GM13977 (cell line): ENCODE data around the gene SP9.
A peak's percentile ranks its signal among the peaks of the same experiment; 100 is the strongest.
"Not testable (repeated sequence)": the region's sequence is repeated elsewhere in the genome, so short reads cannot be mapped to it uniquely, and the experiment has no call there.

Experiments
- DNase-seq: peaks from one replicate; pipeline ENCODE4 v3.0.0; 2012; ENCODE audit warnings: low spot score
- in situ Hi-C: fragments of 300-500 bp; cut with MboI; formaldehyde crosslinking; loops from one replicate; pipeline ENCODE4 v1.12.0; 2022; ENCODE audit warnings: low sequenced_read_pairs, low pct_unique_long_range_greater_than_20kb, mixed read lengths, inconsistent platforms; ENCODE audit not compliant: unreplicated experiment
- TF ChIP-seq, protein P1 (sequence below): IDR thresholded peaks from 2 replicates; pipeline ENCODE4 v1.5.1; 2012; ENCODE audit warnings: mild to moderate bottlenecking, control low read depth; ENCODE audit not compliant: insufficient read depth; ENCODE audit errors: extremely low read depth, missing control alignments

Gene SP9

DNA sequence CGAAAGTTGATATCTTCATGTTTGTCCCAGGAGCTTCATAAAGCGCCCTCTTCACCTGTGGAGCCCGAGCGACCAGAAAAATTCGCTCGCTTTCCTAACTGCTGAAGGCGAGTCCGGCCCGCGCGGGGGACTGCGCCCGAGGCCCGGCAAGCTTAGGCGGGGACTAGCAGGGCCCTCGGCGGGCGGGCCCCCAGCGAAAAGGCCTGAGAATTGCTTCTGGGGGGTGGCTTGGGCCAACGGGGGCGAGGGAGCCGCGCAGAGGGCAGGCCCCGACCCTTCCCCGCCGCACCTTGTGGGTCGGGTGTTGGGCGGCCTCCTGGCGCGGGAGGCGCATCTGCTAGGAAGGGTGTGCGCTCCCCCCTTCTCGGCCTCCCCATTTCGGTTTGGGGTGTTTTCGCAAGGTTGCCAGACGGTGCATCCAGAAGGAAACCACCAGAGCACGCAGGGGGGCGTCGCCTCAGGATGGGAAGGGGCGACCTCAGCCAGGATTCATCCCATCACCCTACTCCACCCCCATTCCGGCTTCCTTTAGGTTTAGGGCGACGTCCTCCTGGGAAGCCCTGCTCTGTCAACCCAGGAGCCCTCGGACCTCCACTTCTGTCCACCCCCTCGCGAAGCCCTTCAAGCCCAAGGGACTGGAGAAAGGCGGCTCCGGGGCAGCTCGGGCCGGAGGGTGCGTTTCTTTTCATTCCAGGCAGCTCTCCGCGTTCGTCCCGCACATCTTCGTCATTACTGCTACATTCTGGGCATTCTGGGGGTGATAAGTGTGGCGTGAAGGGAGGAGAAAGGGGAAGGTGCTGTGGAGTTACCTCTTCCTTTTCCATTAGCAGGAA is 9.1 kb downstream of the SP9 start:
- DNase-seq: peak; percentile 26
- TF ChIP-seq, protein P1, sequence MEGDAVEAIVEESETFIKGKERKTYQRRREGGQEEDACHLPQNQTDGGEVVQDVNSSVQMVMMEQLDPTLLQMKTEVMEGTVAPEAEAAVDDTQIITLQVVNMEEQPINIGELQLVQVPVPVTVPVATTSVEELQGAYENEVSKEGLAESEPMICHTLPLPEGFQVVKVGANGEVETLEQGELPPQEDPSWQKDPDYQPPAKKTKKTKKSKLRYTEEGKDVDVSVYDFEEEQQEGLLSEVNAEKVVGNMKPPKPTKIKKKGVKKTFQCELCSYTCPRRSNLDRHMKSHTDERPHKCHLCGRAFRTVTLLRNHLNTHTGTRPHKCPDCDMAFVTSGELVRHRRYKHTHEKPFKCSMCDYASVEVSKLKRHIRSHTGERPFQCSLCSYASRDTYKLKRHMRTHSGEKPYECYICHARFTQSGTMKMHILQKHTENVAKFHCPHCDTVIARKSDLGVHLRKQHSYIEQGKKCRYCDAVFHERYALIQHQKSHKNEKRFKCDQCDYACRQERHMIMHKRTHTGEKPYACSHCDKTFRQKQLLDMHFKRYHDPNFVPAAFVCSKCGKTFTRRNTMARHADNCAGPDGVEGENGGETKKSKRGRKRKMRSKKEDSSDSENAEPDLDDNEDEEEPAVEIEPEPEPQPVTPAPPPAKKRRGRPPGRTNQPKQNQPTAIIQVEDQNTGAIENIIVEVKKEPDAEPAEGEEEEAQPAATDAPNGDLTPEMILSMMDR: no peak
- in situ Hi-C loops: loop anchor here (10.0 to 25.0 kb wide), 2 partner anchors 939 to 1743 kb away; partner anchors contain the start of genes EVX2, HOXD12 and HOXD13

DNA sequence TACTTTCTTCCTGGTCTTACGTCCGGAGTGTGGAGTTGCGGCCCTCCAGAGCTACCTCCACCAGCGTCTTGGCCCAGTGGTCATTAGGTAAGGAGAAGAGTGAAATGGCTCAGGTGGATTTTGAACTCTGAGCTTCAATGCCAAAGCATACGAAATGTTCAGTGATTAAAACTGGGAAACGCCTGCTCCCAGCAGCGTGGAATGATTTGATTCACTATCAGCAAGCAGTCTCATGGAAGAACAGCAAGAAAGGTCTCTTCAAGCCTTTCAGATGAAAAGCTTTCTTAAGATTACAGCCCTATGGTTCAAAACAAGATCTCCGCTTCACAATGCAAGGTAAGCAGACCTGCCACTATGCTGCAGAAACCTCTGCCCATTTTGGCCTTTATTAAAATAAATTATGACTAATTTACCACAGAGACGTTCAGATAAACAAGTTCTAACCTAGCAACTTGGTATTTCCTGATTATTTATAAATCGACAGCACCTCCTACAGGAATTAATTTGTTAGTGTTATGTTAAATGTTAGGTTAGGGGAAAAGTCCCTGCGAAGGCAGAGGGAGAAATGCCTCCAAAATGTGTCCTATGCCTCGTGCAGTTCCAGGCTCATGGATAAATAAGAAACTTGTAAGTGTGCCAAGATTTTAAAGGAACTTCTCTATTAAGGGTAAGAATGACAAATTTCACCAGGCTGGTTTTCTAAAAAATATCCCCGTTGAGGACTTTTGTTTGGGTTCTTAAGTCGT is 10.1 kb downstream of the SP9 start:
- TF ChIP-seq, protein P1: peak; percentile 32
- in situ Hi-C loops: loop anchor here (10.0 to 25.0 kb wide), 2 partner anchors 940 to 1742 kb away; partner anchors contain the start of genes EVX2, HOXD12 and HOXD13
- peak; percentile 40 for DNase-seq

DNA sequence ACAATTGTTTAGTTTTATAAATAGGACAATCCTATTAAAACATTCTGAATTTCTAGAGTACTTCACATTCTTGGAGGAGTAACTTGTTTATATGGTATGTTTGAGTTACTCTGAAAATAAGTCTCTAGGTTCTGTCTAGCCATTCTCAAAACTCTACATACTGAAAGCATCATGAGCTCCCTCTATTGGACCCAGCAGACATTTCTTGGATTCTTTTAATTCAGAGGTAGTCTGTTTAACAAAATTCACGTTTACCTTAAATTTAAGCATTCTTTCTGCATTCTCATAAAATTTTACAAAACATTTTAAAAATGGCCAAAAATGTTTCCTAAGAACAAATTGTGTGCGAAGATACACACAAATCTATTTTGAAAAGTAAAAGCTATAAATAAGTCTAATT is 15.3 kb downstream of the SP9 start:
- in situ Hi-C loops: no loop called here
- peak; percentile 35 for DNase-seq
- TF ChIP-seq, protein P1: peak; percentile 18

DNA sequence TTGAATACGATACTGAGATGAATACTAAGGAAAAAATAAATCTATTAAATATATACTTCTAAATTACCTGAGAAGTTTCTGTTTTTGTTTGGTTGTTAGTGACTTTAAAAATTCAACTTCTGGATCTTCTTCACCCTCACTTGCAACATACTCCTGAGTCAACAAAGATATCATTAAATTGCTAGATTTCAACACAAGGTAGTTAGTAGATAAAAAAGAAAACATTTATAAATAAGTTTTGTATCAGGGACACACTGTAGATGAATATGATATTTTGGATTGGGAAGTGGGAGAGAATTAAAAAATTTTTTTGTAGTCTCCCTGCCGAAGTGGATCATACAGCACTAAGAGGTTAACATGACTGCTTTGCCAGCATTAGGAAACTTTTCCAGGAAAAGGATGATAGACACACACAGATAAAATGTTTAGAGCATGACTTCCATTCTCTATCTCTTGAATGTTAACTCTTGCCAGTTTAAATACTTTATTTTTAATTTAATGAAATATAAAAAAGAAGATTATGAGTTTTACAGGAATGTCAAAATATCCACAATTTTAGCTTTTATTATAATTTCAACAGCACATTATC is 15.9 kb downstream of the SP9 start:
- in situ Hi-C loops: no loop called here
- no peak for DNase-seq
- TF ChIP-seq, protein P1: no peak

DNA sequence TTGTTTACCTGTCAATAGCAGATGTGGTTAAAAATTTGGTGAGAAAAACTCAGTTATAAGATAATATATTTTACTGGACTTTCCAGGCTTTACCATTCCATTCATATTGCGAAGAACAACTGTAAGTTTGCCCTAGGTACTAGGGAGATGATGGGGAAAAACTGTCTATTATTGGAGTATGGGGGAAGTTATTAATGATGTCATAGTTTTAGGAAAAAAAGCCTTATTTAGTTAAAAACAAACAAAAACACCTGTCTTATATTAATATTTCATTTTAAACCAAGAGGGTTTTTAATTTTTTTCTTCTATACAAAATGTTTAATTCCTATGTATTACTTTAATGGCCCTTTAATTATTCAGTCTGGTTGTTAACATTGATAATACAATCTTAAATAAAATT is 18.2 kb downstream of the SP9 start:
- TF ChIP-seq, protein P1: no peak

DNA sequence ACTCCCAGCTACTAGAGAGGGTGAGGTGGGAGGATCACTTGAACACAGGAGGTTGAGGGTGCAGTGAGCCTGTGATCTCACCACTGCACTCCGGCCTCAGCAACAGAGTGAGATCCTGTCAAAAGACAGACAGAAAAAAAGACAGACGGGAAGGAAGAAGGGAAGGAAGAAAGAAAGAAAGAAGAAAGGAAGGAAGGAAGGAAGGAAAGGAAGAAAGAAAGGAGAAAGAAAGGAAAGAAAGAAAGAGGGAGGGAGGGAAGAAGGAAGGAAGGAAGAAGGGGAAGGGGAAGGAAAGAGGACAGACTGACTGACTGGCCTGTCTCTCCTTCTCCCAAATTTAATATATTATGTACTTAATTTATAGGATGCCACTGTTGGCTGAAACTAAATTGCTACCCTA is 21.6 kb downstream of the SP9 start:
- TF ChIP-seq, protein P1: no peak
- DNase-seq: no peak
- in situ Hi-C loops: no loop called here

More for the DNA sequence above, 18.2 kb downstream of the SP9 start:
- in situ Hi-C loops: no loop called here
- DNase-seq: no peak

DNA sequence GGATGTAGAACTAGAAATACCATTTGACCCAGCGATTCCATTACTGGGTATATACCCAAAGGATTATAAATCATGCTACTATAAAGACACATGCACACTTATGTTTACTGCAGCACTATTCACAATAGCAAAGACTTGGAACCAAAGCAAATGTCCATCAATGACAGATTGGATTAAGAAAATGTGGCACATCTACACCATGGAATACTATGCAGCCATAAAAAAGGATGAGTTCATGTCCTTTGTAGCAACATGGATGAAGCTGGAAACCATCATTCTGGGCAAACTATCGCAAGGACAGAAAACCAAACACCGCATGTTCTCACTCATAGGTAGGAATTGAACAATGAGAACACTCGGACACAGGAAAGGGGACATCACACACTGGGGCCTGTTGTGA is 24.9 kb downstream of the SP9 start:
- in situ Hi-C loops, DNase-seq: not testable (repeated sequence)
